Measurements from ENCODE around the gene EOLA1. TPM values are rescaled to one million over a fixed set of nuclear protein-coding genes. Genes with fewer than 3 reads are reported as not detected.
A peak's percentile ranks its signal among the peaks of the same experiment; 100 is the strongest.
"Not testable (repeated sequence)": the region's sequence is repeated elsewhere in the genome, so short reads cannot be mapped to it uniquely, and the experiment has no call there.

Gene EOLA1
- 10 to 100 TPM; 14.2 to 18.2 (median 15.0) TPM for polyA plus RNA-seq

DNA sequence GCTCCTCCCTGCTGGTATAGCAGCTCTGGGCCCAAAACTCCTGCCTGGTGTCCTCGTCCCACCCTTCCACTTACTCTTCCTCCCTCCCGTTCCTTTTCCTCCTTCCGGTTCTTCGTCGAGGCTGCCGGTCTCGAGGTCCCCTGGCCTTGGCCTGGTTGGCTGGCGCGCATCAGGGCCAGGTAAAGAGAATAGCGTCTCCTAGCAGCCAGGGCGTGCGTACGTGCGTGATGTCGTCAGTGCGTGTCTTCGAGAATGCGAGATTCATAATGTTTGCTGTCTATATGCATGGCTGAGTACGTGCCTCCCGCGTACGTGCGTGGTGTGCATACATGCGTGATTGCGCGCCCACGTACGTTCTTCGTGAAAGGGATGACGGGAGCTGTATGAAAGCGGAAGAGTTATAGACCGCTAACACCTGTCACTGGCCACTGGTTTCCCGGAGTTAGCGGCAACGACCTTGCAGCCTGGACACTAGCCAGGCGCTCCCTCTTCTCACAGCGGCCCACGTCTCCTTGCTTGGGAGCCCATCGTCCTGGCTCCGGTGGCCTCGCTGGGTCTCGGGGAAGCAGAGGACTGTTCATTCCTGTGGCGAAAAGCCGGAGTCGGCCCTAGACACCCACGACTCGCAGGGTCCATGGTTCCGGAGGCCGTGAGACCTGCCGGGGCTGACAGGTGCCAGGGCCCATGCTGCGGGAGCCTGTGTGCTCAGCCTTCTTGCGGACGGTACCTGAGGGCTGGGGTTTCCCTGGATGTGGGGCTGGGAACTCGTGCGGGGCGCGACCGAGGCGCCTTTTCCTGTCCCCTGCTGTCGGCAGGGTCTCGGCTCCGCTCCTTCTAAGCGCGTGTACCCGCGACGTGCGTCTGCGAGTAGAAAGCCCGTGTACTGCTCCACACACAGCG lies at the start of gene EOLA1:
EOLA1 (plus strand) TSS at position 392 of the 900 bp plus-strand sequence. CDS start 4,619 bp downstream, outside the sequence.
- peak within 1 kb of the TSS; percentile 75 for H3K27ac ChIP-seq (ENCODE audit: low read depth, low read length)
- WGBS, 3 donors: 0 to 42% (median 0%) methylated on average over 46 to 71 of the region's 71 CpGs

DNA sequence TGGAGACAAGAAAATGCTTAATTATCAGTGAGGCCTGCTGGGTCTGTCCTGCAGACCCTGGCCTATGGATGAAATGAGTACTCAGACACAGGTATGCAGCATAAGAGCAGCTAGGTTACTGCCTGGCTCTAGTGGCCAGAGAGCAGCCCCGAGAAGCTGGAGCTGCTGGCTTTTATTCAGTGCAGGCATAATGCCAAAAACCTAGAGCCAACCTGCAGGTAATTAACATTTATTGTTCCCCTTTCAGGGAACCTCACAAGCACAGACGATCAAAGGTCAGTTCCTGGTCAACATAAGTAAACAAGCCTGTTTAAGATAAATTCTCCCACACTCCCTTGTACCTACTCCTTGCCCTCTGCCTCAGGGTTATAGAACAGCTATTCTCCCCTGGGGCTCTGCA lies 49.0 kb upstream of the EOLA1 start:
- WGBS, 3 donors: 18 to 61% (median 56%) methylated on average over 2 of the region's 2 CpGs
- no peak overlapping the region for H3K27ac ChIP-seq (ENCODE audit: low read depth, low read length)

DNA sequence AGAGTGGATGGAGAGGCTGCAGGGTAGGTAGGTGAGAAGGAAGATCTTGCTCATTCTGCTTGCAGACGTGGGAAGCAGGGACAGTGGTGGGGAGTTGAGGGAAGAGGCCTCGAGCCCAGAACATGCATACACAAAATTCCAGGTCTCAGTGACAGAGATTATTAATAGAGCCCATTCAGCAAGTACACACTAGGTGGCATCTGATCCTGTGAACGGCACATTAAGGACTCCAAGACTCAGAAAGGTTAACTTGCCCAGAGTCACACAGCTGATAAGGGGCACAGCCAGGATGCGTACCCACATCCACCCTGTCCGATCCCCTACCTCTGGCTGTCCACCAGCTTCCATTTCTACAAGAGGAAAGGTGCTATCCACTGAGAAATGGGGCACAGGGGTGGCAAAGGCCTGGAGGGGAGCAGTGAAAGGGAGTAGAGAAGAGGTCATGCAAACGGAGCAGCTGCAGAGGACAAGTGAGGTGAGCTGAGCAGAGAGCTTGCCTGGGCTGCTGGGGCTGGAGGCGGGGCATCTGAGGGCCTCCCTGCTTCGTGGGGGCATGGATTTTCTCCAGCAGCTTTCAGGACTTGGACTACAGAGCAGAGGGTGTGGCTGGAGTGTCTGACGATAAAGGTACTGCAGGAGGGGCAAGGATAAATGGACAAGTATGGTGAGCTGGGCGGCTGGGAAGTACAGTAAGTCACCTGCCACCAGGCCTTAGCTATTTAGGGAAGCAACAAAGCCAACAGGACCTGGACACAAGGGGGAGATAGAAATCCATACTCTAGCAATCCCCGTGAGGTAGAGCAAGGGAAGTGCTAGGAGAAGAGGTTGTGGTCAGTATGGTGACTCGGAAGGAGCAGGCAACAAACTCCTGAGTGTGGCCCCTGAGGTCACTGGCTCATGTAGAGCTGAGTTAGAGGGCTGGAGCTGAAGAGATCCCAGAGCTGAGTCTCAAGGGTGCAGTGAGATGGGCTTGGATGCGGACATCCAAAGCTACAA lies 46.9 kb upstream of the EOLA1 start:
- 52 to 77% (median 68%) methylated on average over 13 of the region's 13 CpGs for WGBS, 3 donors
- no peak overlapping the region for H3K27ac ChIP-seq (ENCODE audit: low read depth, low read length)

DNA sequence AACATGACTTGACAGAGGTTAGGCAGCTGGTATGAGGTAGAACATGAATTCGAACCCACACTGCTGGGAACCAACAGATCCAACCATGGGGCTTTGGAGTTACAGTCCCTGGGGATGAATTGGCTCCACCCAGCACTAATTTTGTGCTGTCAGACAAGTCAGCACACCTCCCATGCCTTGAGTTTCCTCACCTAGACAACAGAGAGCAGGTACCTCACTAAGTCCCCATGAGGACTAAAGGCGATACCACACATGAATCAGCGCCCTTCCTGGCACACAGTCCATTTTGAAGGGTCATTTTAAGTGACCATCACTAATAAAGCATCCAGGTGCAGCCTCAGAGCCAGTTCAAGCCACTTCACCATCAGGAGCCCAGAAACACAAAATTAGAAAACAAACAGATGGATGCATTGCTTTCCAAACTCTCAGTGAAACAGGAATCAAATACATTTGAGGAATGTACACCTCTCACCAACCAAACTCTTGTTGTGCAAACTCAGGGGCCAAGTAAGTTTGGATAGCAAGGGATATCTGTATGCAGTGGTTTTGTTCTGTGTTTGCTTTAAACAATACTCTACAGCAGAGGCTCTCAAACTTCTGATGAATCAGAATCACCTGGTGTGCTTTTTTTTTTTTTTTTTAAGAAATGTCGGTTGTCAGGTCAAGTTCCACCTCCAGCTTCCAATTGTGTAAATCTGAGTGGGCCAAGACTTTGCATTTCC lies 45.8 kb upstream of the EOLA1 start:
- 70 to 95% (median 86%) methylated on average over 4 of the region's 4 CpGs for WGBS, 3 donors
- H3K27ac ChIP-seq (ENCODE audit: low read depth, low read length): no peak overlapping the region

DNA sequence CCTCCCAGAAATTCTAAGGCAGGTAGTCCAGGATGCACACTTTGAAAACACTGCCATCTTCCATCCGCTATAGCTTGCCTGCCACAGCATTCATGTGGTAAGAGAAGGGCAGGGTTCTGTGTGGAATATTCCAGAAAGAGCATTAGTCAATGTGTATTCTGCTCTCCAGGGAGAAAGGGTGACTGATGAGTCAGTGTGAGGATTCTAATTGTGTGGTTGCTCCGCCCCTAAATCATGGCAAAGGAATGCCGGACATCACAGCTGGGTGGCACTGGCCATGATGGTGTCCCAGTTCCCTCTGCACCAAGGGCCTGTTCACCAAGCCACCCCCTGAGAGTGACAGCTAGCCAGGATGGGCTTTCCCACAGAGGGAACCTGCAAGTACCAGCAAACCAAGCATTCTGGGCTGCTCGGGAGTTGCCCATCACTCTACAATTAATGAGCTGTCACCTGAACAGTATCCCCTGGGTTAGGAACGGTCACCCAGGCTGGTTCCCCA lies 45.2 kb upstream of the EOLA1 start:
- 75 to 94% (median 87%) methylated on average over 5 of the region's 5 CpGs for WGBS, 3 donors
- no peak overlapping the region for H3K27ac ChIP-seq (ENCODE audit: low read depth, low read length)

DNA sequence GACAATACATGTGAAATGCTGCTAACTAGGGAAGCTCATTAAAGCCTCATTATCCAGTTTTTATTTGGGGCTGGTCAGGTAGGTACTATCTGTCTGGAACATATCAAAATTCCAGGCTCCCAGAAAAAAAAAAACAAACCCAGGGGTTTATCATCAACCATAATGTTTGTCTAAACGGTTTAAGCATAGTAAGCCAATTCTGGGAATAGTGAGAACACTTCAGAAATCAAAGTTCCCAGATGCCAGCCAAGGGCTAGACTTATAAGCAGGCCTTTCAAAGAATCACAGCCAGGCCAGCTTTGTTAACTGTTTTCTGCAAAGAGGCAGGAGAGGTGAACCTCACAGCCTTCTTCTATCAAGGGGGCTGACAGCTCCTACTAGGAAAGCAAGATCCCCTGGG lies 43.8 kb upstream of the EOLA1 start:
- H3K27ac ChIP-seq (ENCODE audit: low read depth, low read length): no peak overlapping the region
- 25 to 88% (median 53%) methylated on average over 1 of the region's 1 CpG for WGBS, 3 donors

DNA sequence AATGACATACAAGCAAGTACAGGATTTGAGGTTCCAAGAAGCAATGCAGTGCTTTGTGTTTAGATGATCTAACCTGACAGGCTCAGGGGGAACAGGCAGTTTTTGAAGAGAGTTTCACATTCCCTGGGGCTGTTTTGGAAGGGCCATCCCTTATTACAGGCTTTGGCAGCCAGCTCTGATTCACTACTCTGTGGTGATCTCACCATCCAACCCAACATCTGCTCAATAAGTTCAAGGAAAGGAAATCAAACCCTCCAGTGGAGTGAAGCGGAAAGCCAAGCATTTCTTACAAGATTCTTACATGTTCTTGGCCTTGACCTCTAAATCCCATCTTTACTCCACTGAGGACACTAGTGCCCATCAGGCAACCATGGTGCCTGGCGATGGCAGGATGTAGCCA lies 43.2 kb upstream of the EOLA1 start:
- no peak overlapping the region for H3K27ac ChIP-seq (ENCODE audit: low read depth, low read length)
- 72 to 100% (median 94%) methylated on average over 2 of the region's 2 CpGs for WGBS, 3 donors

DNA sequence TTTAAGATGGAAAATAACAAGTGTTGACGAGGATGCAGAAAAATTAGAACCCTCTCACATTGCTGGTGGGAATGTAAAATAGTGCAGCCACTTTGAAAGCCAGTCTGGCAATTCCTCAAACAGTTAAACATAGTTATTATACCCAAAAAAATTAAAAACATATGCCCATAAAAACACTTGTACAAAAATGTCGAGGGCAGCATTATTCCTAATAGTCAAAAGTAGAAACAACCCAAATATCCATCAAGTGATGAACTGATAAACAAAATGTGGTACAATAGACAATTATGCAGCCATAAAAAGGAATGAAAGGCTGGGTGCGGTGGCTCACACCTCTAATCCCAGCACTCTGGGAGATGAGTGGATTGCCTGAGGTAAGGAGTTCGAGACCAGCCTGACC lies 42.0 kb upstream of the EOLA1 start:
- 89 to 99% (median 96%) methylated on average over 4 of the region's 4 CpGs for WGBS, 3 donors
- no peak overlapping the region for H3K27ac ChIP-seq (ENCODE audit: low read depth, low read length)

DNA sequence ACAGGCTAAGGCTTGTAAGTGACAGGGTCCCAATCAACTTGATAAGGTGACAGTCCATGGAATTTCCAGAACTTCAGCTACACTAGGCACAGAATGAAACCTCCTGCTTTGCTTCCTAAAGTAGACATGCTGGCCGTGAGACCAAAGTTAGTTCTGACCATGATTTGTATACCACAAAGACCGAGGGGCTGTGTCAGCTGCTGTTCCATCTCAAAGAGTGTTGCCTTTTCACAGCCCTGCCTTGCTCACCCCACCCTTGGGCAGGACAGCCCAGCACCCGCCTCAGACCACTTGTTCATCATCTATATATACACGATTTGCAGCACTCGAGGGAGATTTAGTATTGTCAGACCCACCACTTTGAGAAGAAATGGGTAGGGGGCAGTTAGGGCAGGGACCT lies 41.0 kb upstream of the EOLA1 start:
- WGBS, 3 donors: 66 to 86% (median 81%) methylated on average over 5 of the region's 5 CpGs
- H3K27ac ChIP-seq (ENCODE audit: low read depth, low read length): no peak overlapping the region

DNA sequence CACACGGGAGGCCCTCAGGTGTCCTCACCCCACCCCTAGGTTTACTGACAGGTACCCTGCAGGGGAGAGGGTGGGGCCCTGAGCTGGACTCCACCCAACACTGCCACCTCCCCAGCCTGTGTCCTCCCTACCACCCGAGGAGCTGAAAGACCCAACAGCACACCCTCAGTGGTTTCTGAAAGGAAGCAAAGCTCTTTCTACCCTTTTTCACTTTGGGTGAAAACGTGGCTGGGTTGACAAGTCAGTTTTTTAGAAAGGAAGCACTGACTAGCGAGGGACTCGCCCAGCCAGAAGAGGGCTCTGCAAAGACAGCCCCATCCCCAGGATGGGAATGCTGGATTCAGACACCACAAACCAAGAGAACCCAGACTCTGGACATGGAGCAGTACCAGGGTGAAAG lies 37.9 kb upstream of the EOLA1 start:
- not testable (repeated sequence) for H3K27ac ChIP-seq (ENCODE audit: low read depth, low read length)
- 57 to 68% (median 68%) methylated on average over 4 to 5 of the region's 5 CpGs for WGBS, 3 donors

DNA sequence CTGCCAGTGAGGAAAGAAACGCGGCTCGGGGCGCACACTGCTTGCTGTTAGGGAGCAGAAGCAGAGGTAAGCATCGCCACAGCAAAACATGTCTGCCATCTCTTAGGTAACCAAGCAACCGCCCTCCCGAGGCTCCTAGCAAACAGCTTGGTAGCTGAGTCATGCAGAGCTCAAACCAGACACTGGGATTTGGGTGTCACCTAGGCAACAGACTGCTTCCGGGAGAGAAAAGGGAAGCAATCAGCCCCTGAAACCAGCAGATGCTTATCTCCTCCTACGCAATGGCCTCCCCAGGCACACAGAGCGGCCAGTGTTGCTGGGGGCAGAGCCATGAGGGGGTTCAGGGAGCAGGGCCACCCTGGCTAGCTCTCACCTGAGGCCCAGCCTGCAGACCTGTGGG lies 37.4 kb upstream of the EOLA1 start:
- H3K27ac ChIP-seq (ENCODE audit: low read depth, low read length): not testable (repeated sequence)
- WGBS, 3 donors: 23 to 69% (median 43%) methylated on average over 2 to 6 of the region's 10 CpGs

DNA sequence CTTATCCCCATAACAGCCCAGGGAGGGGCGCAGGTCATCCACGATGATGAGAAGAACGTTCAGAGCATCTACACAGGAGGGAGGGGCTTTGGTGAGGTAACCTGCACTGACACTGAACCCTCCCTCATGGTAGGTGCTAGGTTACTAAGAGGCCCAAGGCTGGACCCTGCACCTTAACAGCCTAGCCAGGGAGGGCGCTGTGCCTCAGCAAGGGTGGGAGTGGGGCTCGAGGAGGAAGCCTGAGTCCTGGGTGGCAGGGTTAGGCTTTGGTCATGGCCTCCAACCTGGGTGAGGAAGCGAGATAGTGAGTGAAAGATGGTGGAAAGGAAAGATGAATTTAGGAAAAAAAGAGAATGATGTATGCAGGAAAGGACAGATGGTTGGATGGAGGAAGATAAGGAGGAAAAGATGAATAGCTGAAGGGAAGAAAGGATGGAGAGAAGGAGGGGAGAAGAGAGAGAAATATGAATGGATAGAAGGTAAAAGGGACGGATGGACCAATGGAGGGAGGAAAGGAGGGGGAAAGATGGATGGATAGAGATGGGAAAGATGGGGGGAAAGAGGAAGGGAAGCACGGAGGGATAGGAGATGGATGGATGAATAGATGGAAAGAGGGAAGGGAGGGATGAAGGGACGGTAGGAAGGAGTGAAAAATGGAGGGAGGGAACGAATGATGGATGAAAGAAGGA lies 36.4 kb upstream of the EOLA1 start:
- no peak overlapping the region for H3K27ac ChIP-seq (ENCODE audit: low read depth, low read length)
- WGBS, 3 donors: 34 to 47% (median 44%) methylated on average over 10 of the region's 10 CpGs

DNA sequence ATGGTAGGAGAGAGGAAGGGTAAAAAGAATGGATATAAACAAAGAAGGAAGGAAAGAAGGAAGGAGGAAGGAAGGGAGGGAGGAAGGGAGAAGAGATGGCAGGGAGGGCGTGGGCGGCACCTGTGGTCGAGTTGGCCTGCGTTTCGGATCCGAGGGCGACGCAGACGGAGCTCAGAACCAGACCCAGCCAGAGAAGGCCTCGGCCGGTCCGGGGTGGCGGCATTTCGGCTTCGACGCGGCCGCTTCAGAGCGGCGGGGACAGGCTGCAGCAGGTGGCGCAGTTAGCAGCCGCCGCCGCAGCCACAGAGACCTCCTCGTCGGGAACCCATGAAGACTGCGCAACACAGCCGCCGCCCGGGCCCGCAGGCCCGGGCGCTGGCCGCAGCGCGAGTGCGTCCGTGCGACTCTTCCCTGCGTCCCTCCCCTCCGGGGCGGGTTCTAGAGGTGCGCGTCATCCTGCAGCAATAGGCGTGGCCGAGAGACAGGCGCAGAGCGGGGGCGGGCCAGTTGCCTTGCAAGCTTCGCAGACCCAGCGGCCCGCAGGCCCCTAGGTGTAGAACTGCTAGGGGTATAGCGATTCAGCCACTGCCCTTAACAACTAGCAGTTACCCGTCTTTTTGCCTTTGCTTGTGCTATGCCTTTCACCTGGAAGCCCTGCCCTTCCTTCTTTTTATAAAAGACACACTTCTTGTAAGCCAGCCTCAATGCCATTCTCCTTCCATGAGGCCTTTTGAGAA lies 35.7 kb upstream of the EOLA1 start, which contains the start of gene IDS:
IDS (minus strand) TSS at position 392 of the 737 bp plus-strand sequence; CDS start at position 223, 169 bp downstream.
- H3K27ac ChIP-seq (ENCODE audit: low read depth, low read length): peak within 1 kb of the TSS; percentile 94

DNA sequence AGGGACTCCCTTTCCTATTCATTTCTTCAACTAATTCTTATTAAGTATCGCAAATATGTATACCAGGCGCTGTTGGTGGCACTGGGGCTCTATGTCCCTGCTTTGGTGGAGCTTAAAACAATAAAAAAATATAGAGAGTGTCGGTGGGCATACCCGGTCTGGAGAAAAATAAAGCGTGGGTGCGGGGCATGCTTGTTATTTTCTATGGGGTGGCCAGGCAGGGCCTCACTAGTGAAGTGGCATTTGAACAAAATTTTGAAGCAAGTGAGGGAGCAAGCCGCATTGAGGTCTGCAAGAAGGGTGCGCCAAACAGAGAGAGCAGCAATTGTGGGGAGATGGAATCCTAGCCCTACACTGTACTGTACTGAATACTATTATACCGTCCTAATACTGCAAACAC lies 35.1 kb upstream of the EOLA1 start:
- WGBS, 3 donors: 80 to 84% (median 81%) methylated on average over 9 of the region's 9 CpGs
- no peak overlapping the region for H3K27ac ChIP-seq (ENCODE audit: low read depth, low read length)

More for the DNA sequence above, 35.7 kb upstream of the EOLA1 start, which contains the start of gene IDS:
- WGBS, 3 donors: 0 to 38% (median 2%) methylated on average over 13 to 53 of the region's 54 CpGs

DNA sequence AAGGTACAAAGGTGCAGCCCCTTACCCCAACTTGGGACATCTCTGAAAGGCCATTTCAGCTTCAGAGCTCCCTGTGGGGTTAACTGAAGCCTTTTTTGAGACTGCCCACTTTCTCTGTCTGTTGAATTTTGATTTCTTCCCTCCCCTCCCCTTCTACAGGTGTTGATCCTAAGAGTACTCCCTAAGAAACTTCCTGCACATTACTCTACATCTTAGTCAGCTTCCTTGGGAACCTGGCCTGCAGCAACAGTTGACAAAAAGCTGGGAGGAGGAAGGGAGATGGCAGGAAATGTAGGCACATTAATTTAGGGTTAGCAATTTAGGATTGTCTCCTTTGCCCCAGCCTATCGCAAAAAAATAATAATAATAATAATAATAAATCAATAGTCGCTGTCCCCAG lies 34.5 kb upstream of the EOLA1 start:
- H3K27ac ChIP-seq (ENCODE audit: low read depth, low read length): no peak overlapping the region
- 75 to 94% (median 93%) methylated on average over 2 of the region's 2 CpGs for WGBS, 3 donors

DNA sequence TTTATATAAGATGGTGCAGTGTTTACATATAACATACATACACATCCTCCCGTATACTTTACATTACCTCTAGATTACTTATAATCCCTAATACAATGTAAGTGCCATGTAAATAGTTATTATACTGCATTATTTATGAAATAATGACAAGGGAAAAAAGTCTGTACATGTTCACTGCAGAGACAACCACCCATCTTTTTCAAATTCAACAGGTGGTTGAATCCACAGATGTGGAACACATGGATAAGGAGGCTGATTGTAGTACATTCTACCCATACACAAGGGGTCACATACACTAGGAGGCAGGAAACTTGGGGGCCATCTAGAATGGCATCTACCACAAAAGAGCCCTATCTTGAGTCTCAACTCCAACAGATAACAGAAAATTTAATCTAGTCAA lies 32.3 kb upstream of the EOLA1 start:
- H3K27ac ChIP-seq (ENCODE audit: low read depth, low read length): no peak overlapping the region
- WGBS, 3 donors: 71 to 88% (median 76%) methylated on average over 1 of the region's 1 CpG

DNA sequence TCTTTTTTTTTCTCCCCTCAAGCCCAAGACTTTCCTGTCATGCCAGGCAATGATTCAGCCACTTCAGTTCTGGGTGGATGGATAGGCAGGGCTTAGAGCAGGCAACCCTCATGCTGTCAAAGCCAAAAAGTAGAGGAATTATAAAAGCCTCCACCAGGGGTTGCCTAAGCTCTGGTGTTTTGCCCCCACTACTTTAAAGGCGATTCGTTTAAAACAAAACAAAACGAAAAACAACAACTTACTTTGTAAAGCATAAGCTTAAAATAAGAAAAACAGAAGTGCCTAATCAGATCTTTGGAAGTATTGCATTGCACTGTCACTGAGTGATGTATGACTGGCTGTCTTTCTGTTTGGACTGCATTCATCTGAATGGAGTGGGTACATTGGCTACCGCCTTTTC lies 30.4 kb upstream of the EOLA1 start:
- 18 to 44% (median 36%) methylated on average over 4 of the region's 4 CpGs for WGBS, 3 donors
- no peak overlapping the region for H3K27ac ChIP-seq (ENCODE audit: low read depth, low read length)
